ENCODE results near the gene FABP7. TPM values are rescaled to one million over a fixed set of nuclear protein-coding genes. Genes with fewer than 3 reads are reported as not detected.

FABP7 gene
- total RNA-seq, 4 donors from 2014 or later = not detected

GRCh38 chr6:122780114-122780513 lies 598 bp downstream of the FABP7 start:
- TF ChIP-seq EP300 (IDR thresholded peaks at IDR 0.05) = no peak
- no peak for TF ChIP-seq POLR2A (IDR thresholded peaks at IDR 0.05; ENCODE audit: low read depth)
- TF ChIP-seq CTCF (IDR thresholded peaks at IDR 0.05) = no peak
- TF ChIP-seq POLR2AphosphoS5 (IDR thresholded peaks at IDR 0.05) = no peak
- DNase-seq (ENCODE audit: extremely low spot score) = no peak
- WGBS = 47% methylated on average over 5 of the region's 5 CpGs
- H3K4me1 ChIP-seq = no peaks in the 10 kb centered on the region
- H3K27me3 ChIP-seq = no peaks in the 10 kb centered on the region
- H3K27ac ChIP-seq (replicated peaks in 1 of 4) = no peak overlapping the region
- H3K4me3 ChIP-seq = no peak overlapping the region
- intact Hi-C loops (cut with DNase I) = no loop called here
- no peaks in the 10 kb centered on the region for H3K9me3 ChIP-seq
- no peaks in the 10 kb centered on the region for H3K36me3 ChIP-seq

- Histone ChIP-seq H3K27me3 (no peaks in the 10 kb centered on the region), H3K9me3 (no peaks in the 10 kb centered on the region), H3K4me1 (no peaks in the 10 kb centered on the region), H3K36me3 (no peaks in the 10 kb centered on the region), H3K27ac (replicated peaks in 1 of 4) (no peak overlapping the region), H3K4me3 (no peak overlapping the region)
- intact Hi-C loops (cut with DNase I) = no loop called here
- WGBS = 88% methylated on average over 7 of the region's 7 CpGs
- no peak for DNase-seq (ENCODE audit: extremely low spot score)
- TF ChIP-seq POLR2AphosphoS5 (IDR thresholded peaks at IDR 0.05) (no peak), POLR2A (IDR thresholded peaks at IDR 0.05; ENCODE audit: low read depth) (no peak)
These were observed 2.2 kb downstream of the FABP7 start for GRCh38 chr6:122781716-122782115.

GRCh38 chr6:122783401-122783800 lies 3.9 kb downstream of the FABP7 start:
- Histone ChIP-seq H3K27me3 (no peaks in the 10 kb centered on the region), H3K4me1 (peaks cover 0 to 5% (median 4%) of the 10 kb centered on the region in 4 donors), H3K27ac (replicated peaks in 1 of 4) (no peak overlapping the region), H3K9me3 (no peaks in the 10 kb centered on the region), H3K36me3 (no peaks in the 10 kb centered on the region), H3K4me3 (no peak overlapping the region)
- intact Hi-C loops (cut with DNase I) = no loop called here
- TF ChIP-seq EP300 (IDR thresholded peaks at IDR 0.05) = no peak
- WGBS = 80% methylated on average over 4 of the region's 4 CpGs
- no peak for DNase-seq (ENCODE audit: extremely low spot score)

GRCh38 chr6:122785891-122786290 lies 6.4 kb downstream of the FABP7 start:
- H3K27ac ChIP-seq (replicated peaks in 1 of 4) = no peak overlapping the region
- WGBS = 95% methylated on average over 1 of the region's 1 CpG
- H3K4me1 ChIP-seq = peaks cover 11 to 22% (median 19%) of the 10 kb centered on the region in 4 donors
- no peak overlapping the region for H3K4me3 ChIP-seq
- no peak for DNase-seq (ENCODE audit: extremely low spot score)
- no peaks in the 10 kb centered on the region for H3K9me3 ChIP-seq
- no peaks in the 10 kb centered on the region for H3K27me3 ChIP-seq
- intact Hi-C loops (cut with DNase I) = no loop called here
- no peak for TF ChIP-seq POLR2A (IDR thresholded peaks at IDR 0.05; ENCODE audit: low read depth)
- TF ChIP-seq POLR2AphosphoS5 (IDR thresholded peaks at IDR 0.05) = no peak
- no peak for TF ChIP-seq CTCF (IDR thresholded peaks at IDR 0.05)
- TF ChIP-seq EP300 (IDR thresholded peaks at IDR 0.05) = no peak
- no peaks in the 10 kb centered on the region for H3K36me3 ChIP-seq

- Histone ChIP-seq H3K4me3 (no peak overlapping the region), H3K4me1 (peaks cover 13 to 26% (median 23%) of the 10 kb centered on the region in 4 donors), H3K36me3 (no peaks in the 10 kb centered on the region), H3K9me3 (no peaks in the 10 kb centered on the region), H3K27ac (replicated peaks in 1 of 4) (peak overlapping the region in 1 of 4 donors; percentile 97), H3K27me3 (no peaks in the 10 kb centered on the region)
- TF ChIP-seq CTCF (IDR thresholded peaks at IDR 0.05) = no peak
- no peak for TF ChIP-seq POLR2AphosphoS5 (IDR thresholded peaks at IDR 0.05)
- no peak for TF ChIP-seq POLR2A (IDR thresholded peaks at IDR 0.05; ENCODE audit: low read depth)
- no peak for TF ChIP-seq EP300 (IDR thresholded peaks at IDR 0.05)
- intact Hi-C loops (cut with DNase I) = no loop called here
- WGBS = 89% methylated on average over 4 of the region's 4 CpGs
- DNase-seq (ENCODE audit: extremely low spot score) = no peak
These were observed 8.2 kb downstream of the FABP7 start for GRCh38 chr6:122787721-122788120.

- Histone ChIP-seq H3K27me3 (no peaks in the 10 kb centered on the region), H3K27ac (replicated peaks in 1 of 4) (peak overlapping the region; percentile 93 to 97 (median 95)), H3K9me3 (no peaks in the 10 kb centered on the region), H3K4me1 (peaks cover 13 to 26% (median 23%) of the 10 kb centered on the region in 4 donors), H3K4me3 (peak overlapping the region in 2 of 4 donors; percentile 82 to 84), H3K36me3 (no peaks in the 10 kb centered on the region)
- no peak for TF ChIP-seq CTCF (IDR thresholded peaks at IDR 0.05)
- intact Hi-C loops (cut with DNase I) = no loop called here
- DNase-seq (ENCODE audit: extremely low spot score) = no peak
- WGBS = 66% methylated on average over 6 of the region's 6 CpGs
These were observed 8.7 kb downstream of the FABP7 start for GRCh38 chr6:122788208-122788607.

All from esophagus muscularis mucosa (tissue), 4 donors.